Endothelial cell (in vitro differentiated cells): ENCODE results near the gene SPZ1. TPM values are rescaled to one million over a fixed set of nuclear protein-coding genes. Genes with fewer than 3 reads are reported as not detected.
"Not testable (repeated sequence)": the region's sequence is repeated elsewhere in the genome, so short reads cannot be mapped to it uniquely, and the experiment has no call there.

ENCODE experiments used
- DNase-seq: peaks from one replicate; pipeline ENCODE4 v3.0.0; 2021; ENCODE audit warnings: low spot score
- H3K27ac Mint-ChIP-seq: one replicate; pipeline ENCODE4 v1.8.0; 2021; ENCODE audit warnings: mixed read lengths, inconsistent platforms; ENCODE audit not compliant: unreplicated experiment
- H3K27me3 Mint-ChIP-seq: one replicate; pipeline ENCODE4 v1.8.0; 2021; ENCODE audit warnings: mild to moderate bottlenecking, moderate library complexity, mixed read lengths, inconsistent platforms; ENCODE audit not compliant: unreplicated experiment
- H3K36me3 Mint-ChIP-seq: one replicate; pipeline ENCODE4 v1.8.0; 2021; ENCODE audit warnings: mild to moderate bottlenecking, low read depth, mixed read lengths, inconsistent platforms; ENCODE audit not compliant: unreplicated experiment
- H3K4me1 Mint-ChIP-seq: one replicate; pipeline ENCODE4 v1.8.0; 2021; ENCODE audit warnings: mild to moderate bottlenecking, mixed read lengths, inconsistent platforms; ENCODE audit not compliant: unreplicated experiment
- H3K4me3 Mint-ChIP-seq: one replicate; pipeline ENCODE4 v1.8.0; 2021; ENCODE audit warnings: mild to moderate bottlenecking, mixed read lengths, inconsistent platforms; ENCODE audit not compliant: unreplicated experiment
- H3K9me3 Mint-ChIP-seq: one replicate; pipeline ENCODE4 v1.8.0; 2021; ENCODE audit warnings: mixed read lengths, inconsistent platforms; ENCODE audit not compliant: unreplicated experiment
- long read RNA-seq: library from polyadenylated mRNA; unstranded; transcript quantifications from one replicate; pipeline ENCODE4 v2.0.0, GENCODE V29; 2020; ENCODE audit not compliant: unreplicated experiment
- total RNA-seq: library from RNA; stranded (reverse); fragmentation: NEBNext Ultra II Directional; extraction: Animal tissue kit (Norgen Biotek cat#: 25700); gene quantifications from one replicate; pipeline ENCODE4 v1.2.1, GENCODE V29; 2021; ENCODE audit not compliant: unreplicated experiment
- TF ChIP-seq, protein P1 (sequence below): fragments of 200-600 bp; sonication (generic); IDR thresholded peaks from one replicate; pipeline ENCODE4 v1.5.0; 2021; ENCODE audit warnings: antibody characterized with exemption; ENCODE audit not compliant: unreplicated experiment

The SPZ1 gene, protein sequence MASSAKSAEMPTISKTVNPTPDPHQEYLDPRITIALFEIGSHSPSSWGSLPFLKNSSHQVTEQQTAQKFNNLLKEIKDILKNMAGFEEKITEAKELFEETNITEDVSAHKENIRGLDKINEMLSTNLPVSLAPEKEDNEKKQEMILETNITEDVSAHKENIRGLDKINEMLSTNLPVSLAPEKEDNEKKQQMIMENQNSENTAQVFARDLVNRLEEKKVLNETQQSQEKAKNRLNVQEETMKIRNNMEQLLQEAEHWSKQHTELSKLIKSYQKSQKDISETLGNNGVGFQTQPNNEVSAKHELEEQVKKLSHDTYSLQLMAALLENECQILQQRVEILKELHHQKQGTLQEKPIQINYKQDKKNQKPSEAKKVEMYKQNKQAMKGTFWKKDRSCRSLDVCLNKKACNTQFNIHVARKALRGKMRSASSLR
- total RNA-seq, result not detected
- long read RNA-seq, result 0 reads

DNA sequence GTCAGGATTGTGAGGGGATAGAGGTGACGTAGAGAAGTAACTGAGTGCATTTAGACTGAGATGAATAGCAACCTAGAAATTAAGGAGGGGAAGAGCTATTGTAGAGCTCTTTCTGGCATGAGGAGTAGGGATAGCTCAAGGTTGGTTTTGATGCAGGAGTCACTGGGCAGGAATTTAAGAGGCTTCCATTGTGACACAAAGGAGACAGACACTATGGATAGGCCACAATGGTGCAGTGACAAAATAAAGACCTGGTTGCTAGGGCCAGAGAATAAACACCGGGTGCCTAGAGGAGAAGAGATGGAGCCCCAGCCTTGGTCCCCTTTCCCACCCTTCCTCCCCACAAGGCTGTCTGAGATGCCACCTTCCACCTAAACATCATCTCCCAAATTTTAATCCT, at the start of gene SPZ1:
Gene SPZ1, plus strand, starts transcription at position 301 of the 400 bp plus-strand sequence. CDS start 214 bp downstream, outside the sequence.
- H3K27ac Mint-ChIP-seq, result no peak within 1 kb of the TSS
- no peak within 1 kb of the TSS for H3K4me3 Mint-ChIP-seq
- TF ChIP-seq, protein P1, sequence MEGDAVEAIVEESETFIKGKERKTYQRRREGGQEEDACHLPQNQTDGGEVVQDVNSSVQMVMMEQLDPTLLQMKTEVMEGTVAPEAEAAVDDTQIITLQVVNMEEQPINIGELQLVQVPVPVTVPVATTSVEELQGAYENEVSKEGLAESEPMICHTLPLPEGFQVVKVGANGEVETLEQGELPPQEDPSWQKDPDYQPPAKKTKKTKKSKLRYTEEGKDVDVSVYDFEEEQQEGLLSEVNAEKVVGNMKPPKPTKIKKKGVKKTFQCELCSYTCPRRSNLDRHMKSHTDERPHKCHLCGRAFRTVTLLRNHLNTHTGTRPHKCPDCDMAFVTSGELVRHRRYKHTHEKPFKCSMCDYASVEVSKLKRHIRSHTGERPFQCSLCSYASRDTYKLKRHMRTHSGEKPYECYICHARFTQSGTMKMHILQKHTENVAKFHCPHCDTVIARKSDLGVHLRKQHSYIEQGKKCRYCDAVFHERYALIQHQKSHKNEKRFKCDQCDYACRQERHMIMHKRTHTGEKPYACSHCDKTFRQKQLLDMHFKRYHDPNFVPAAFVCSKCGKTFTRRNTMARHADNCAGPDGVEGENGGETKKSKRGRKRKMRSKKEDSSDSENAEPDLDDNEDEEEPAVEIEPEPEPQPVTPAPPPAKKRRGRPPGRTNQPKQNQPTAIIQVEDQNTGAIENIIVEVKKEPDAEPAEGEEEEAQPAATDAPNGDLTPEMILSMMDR, result no peak
- H3K4me1 Mint-ChIP-seq, result no peaks in the 10 kb centered on the region
- DNase-seq, result no peak
- no peaks in the 10 kb centered on the region for H3K36me3 Mint-ChIP-seq
- H3K27me3 Mint-ChIP-seq, result no peaks in the 10 kb centered on the region
- H3K9me3 Mint-ChIP-seq, result no peaks in the 10 kb centered on the region

DNA sequence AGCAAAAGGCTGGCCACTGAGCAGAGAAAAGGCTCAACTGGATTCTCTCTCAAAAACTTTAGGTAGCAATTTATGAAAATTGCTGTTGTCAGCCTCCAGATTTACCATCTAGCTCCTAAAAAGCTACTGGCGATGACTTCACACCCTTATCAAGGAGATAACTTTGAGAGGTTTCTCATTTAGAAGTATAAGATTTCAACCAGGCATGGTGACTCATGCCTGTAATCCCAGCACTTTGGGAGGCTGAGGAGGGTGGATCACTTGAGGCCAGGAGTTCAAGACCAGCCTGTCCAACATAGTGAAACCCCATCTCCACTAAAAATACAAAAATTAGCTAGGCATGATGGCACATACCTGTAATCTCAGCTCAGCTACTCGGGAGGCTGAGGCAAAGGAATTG, 49.3 kb upstream of the SPZ1 start:
- H3K27me3 Mint-ChIP-seq, H3K27ac Mint-ChIP-seq, H3K36me3 Mint-ChIP-seq, H3K4me1 Mint-ChIP-seq, DNase-seq, H3K9me3 Mint-ChIP-seq, H3K4me3 Mint-ChIP-seq: not testable (repeated sequence)

DNA sequence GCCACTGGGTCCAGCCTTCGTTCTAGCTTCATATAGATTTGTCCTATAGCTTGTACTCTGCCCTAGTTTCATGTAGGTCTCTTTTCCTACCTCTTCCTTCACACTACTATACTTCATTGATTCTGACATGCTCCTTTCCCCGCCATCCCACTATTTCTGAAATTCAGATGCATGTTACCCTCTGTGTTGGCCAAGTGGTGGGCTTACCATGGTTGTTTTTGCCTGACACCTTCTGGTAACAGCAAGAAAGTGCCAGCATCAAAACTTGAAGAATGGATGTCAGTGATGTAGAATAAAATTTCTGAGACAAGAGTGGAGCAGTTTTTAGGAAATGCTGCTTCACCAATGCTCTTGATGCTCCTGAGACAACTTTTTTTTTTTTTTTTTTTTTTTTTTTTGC, 44.5 kb upstream of the SPZ1 start:
- H3K4me1 Mint-ChIP-seq, result no peaks in the 10 kb centered on the region
- peak; percentile 18 for DNase-seq
- H3K9me3 Mint-ChIP-seq, result no peaks in the 10 kb centered on the region
- TF ChIP-seq, protein P1, result peak; percentile 10
- no peak overlapping the region for H3K27ac Mint-ChIP-seq
- no peaks in the 10 kb centered on the region for H3K36me3 Mint-ChIP-seq
- no peak overlapping the region for H3K4me3 Mint-ChIP-seq
- peaks cover 4% of the 10 kb centered on the region for H3K27me3 Mint-ChIP-seq

DNA sequence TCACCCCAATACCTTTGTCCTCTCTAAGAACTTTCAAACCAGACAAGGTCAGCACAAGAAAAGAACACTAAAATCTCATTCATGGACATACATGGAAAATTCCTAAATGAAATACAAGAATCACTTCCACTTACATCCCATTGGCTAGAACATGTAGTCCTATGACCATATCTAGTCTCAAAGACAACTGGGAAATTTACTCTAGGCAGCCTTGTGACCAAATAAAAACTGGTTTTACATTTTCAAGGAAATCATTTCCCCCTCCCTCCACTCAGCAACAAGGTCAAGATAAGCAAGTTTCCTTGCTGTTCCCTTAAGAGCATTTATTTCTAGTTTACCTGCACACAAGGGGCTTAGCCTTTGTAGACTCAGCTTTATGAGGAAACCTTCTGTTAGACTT, 43.6 kb upstream of the SPZ1 start:
- no peak overlapping the region for H3K27ac Mint-ChIP-seq
- DNase-seq, result no peak

DNA sequence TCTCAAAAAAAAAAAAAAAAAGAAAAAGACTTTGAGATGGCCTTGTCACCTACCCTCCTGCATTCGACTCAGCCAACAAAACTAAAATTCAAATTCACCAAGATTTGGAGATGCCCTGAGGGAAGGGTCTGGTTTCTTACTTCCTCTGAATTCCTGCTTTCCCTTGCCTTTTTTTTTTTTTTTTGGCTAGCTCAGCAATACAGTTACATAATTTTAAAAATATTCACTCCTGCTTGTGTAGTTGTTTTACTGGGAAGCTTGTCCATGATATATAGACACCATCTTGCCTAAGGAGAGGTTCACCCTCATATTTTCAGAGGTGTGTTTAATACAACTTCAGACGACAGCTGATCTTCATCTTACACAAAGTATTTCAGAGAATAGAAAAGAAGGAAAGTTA, 42.6 kb upstream of the SPZ1 start:
- Mint-ChIP-seq H3K36me3 (no peaks in the 10 kb centered on the region), H3K9me3 (no peaks in the 10 kb centered on the region), H3K4me1 (no peaks in the 10 kb centered on the region), H3K27me3 (peaks cover 4% of the 10 kb centered on the region), H3K27ac (no peak overlapping the region), H3K4me3 (no peak overlapping the region)
- no peak for DNase-seq
- TF ChIP-seq, protein P1, result no peak

More for the DNA sequence above, 43.6 kb upstream of the SPZ1 start:
- TF ChIP-seq, protein P1, result no peak
- no peaks in the 10 kb centered on the region for H3K9me3 Mint-ChIP-seq
- H3K4me1 Mint-ChIP-seq, result no peaks in the 10 kb centered on the region
- no peaks in the 10 kb centered on the region for H3K36me3 Mint-ChIP-seq
- H3K27me3 Mint-ChIP-seq, result peaks cover 4% of the 10 kb centered on the region
- no peak overlapping the region for H3K4me3 Mint-ChIP-seq
